ENCODE measurements around the gene DOK6.

DOK6 gene

DNA sequence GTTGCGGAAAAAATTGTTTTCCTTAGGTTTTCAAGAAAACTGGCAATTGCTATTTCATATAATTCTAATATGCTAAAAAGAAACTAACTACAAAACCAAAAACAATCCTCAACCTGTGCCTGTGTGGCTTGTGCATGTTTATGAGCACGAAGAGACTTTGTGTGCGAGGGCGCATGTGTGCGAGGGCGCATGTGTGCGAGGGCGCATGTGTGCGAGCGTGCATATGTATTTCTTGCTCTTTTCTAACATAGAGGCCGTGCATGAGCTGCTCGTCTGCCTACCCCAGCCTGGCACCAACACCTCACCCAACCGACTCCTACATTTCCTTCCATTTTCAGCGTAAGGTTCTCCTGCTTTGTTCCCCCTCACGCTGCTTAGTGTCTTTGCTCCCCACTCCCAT lies 211.6 kb downstream of the DOK6 start:
- no peak overlapping the region for H3K4me3 ChIP-seq (ENCODE audit: low read depth, low read length)
- no peak for TF ChIP-seq CTCF (IDR thresholded peaks at IDR 0.05; ENCODE audit: low read depth, low read length)
- DNase-seq (ENCODE audit: low read depth, low spot score), result no peak
- in situ Hi-C loops (cut with HindIII; ENCODE audit: low sequenced_read_pairs), result no loop called here

- DNase-seq (ENCODE audit: low read depth, low spot score), result no peak
- no peak for TF ChIP-seq CTCF (IDR thresholded peaks at IDR 0.05; ENCODE audit: low read depth, low read length)
- no peak overlapping the region for H3K4me3 ChIP-seq (ENCODE audit: low read depth, low read length)
- in situ Hi-C loops (cut with HindIII; ENCODE audit: low sequenced_read_pairs), result no loop called here
Observed at GRCh38 chr18:69616114-69616513, 215.4 kb downstream of the DOK6 start.

DNA sequence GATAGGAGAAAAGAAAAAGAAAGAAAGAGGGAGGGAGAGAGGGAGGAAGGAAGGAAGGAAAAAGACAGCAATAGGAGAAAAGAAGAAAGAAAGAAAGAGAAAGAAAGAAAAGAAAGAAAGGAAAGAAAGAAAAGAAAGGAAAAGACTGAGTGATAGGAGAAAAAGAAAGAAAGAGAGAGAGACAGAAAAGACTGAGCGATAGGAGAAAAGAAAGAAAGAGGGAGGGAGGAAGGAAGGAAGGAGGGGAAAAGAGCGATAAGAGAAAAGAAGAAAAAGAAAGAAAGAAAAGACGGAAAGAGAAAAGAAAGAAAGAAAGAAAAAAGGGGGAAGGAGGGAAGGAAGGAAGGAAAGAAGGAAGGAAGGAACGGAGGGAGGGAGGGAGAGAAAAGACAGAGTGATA lies 216.7 kb downstream of the DOK6 start:
- H3K4me3 ChIP-seq (ENCODE audit: low read depth, low read length), result no peak overlapping the region
- DNase-seq (ENCODE audit: low read depth, low spot score), result no peak
- TF ChIP-seq CTCF (IDR thresholded peaks at IDR 0.05; ENCODE audit: low read depth, low read length), result no peak
- in situ Hi-C loops (cut with HindIII; ENCODE audit: low sequenced_read_pairs), result no loop called here

GRCh38 chr18:69617888-69618287 lies 217.2 kb downstream of the DOK6 start:
- no peak for TF ChIP-seq CTCF (IDR thresholded peaks at IDR 0.05; ENCODE audit: low read depth, low read length)
- in situ Hi-C loops (cut with HindIII; ENCODE audit: low sequenced_read_pairs), result no loop called here
- DNase-seq (ENCODE audit: low read depth, low spot score), result peak; percentile 68
- H3K4me3 ChIP-seq (ENCODE audit: low read depth, low read length), result no peak overlapping the region

DNA sequence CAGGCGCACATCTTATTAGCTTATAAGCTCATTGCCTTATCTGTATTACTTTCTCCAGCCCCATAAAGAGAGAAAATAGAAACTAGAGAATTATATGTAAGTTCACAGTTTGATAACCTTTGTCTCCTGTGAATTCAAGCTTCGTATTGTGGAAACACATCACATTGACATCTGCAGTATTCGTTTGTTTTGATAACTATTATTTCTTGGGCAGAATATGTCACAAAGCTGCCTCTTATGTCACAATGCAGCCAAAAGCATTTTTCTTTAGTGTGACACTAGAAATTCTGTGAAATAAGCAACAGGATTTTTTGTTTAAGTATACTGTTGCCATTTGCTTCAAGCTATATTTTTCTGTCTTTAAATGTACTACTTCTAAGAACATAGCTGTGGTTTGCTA lies 221.5 kb downstream of the DOK6 start:
- no peak for DNase-seq (ENCODE audit: low read depth, low spot score)
- in situ Hi-C loops (cut with HindIII; ENCODE audit: low sequenced_read_pairs), result no loop called here
- TF ChIP-seq CTCF (IDR thresholded peaks at IDR 0.05; ENCODE audit: low read depth, low read length), result no peak
- no peak overlapping the region for H3K4me3 ChIP-seq (ENCODE audit: low read depth, low read length)

- in situ Hi-C loops (cut with HindIII; ENCODE audit: low sequenced_read_pairs), result no loop called here
- H3K4me3 ChIP-seq (ENCODE audit: low read depth, low read length), result no peak overlapping the region
- DNase-seq (ENCODE audit: low read depth, low spot score), result no peak
- no peak for TF ChIP-seq CTCF (IDR thresholded peaks at IDR 0.05; ENCODE audit: low read depth, low read length)
Observed at GRCh38 chr18:69622961-69623360, 222.3 kb downstream of the DOK6 start.

DNA sequence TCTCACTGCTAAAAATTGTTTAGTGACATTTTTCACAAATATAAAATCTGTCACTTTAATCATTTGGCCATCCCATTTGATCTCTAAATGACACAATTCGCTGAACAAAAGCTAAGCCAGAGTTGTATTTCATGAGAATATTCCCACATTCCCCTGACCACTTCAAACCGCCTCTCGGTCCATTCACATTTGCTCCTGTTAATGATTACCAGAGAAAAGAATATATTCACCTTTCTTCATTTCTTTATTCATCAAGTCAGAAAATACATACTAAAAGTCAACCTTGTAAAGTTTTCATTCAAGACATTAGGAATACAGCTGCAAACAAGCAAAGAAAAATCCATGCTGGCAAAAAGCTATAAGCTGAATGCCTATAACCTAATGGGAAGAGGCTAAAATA lies 225.5 kb downstream of the DOK6 start:
- in situ Hi-C loops (cut with HindIII; ENCODE audit: low sequenced_read_pairs), result no loop called here
- no peak for TF ChIP-seq CTCF (IDR thresholded peaks at IDR 0.05; ENCODE audit: low read depth, low read length)
- no peak for DNase-seq (ENCODE audit: low read depth, low spot score)
- H3K4me3 ChIP-seq (ENCODE audit: low read depth, low read length), result no peak overlapping the region

Data from astrocyte of the spinal cord (primary cell).